Fibroblast of pulmonary artery (primary cell): Measurements from ENCODE around the gene MRPS31.
"Not testable (repeated sequence)": the region's sequence is repeated elsewhere in the genome, so short reads cannot be mapped to it uniquely, and the experiment has no call there.

ENCODE experiments used
- DNase-seq: peaks from one replicate; pipeline ENCODE4 v3.0.0-alpha.2; 2010; ENCODE audit warnings: low read depth
- H3K4me3 ChIP-seq: replicated peaks from 2 replicates; pipeline ENCODE4 v1.5.1; 2011; ENCODE audit warnings: low read depth, mild to moderate bottlenecking, control low read depth, low read length, moderate library complexity
- TF ChIP-seq, protein P1 (sequence below): IDR thresholded peaks from 2 replicates; pipeline ENCODE4 v1.5.1; 2011; ENCODE audit warnings: mild to moderate bottlenecking, control low read depth, low read length, inconsistent platforms; ENCODE audit errors: missing control alignments

The MRPS31 gene

DNA sequence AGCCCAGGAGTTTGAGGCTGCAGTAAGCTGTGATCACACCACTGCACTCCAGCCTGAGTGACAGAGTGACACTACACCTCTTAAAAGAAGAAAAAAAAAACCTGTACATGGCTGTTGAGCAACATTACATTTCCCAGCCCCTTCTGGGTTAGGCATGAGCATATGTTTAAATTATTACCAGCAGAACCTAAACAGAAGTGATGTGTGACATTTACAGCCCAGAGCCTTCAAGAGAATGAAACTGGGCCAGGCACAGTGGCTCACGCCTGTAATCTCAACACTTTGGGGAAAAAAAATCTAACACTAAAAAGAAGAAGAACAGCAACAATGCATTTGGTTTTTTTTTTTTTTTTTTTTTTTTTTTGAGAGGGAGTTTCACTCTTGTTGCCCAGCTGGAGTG, 38.3 kb downstream of the MRPS31 start:
- TF ChIP-seq, protein P1, sequence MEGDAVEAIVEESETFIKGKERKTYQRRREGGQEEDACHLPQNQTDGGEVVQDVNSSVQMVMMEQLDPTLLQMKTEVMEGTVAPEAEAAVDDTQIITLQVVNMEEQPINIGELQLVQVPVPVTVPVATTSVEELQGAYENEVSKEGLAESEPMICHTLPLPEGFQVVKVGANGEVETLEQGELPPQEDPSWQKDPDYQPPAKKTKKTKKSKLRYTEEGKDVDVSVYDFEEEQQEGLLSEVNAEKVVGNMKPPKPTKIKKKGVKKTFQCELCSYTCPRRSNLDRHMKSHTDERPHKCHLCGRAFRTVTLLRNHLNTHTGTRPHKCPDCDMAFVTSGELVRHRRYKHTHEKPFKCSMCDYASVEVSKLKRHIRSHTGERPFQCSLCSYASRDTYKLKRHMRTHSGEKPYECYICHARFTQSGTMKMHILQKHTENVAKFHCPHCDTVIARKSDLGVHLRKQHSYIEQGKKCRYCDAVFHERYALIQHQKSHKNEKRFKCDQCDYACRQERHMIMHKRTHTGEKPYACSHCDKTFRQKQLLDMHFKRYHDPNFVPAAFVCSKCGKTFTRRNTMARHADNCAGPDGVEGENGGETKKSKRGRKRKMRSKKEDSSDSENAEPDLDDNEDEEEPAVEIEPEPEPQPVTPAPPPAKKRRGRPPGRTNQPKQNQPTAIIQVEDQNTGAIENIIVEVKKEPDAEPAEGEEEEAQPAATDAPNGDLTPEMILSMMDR: no peak
- DNase-seq: no peak
- H3K4me3 ChIP-seq: no peak overlapping the region

DNA sequence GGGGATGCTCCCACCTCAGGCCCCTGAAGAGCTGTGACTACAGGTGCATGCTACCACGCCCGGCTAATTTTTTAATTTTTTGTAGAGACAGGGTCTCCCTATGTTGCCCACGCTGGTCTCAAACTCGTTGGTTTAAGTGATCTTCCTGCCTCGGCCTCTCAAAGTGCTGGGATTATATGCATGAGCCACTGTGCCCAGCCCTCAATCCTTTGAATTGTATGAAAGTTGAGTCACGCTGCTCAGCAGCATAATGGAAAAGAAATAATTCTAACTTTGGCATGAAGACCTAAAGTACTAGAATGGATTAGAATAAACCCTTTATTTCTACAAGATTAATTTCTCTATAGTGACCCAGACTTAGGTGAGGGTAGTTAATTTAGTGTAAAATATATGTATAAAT, 42.4 kb downstream of the MRPS31 start:
- DNase-seq: no peak
- H3K4me3 ChIP-seq: no peak overlapping the region
- TF ChIP-seq, protein P1: no peak

DNA sequence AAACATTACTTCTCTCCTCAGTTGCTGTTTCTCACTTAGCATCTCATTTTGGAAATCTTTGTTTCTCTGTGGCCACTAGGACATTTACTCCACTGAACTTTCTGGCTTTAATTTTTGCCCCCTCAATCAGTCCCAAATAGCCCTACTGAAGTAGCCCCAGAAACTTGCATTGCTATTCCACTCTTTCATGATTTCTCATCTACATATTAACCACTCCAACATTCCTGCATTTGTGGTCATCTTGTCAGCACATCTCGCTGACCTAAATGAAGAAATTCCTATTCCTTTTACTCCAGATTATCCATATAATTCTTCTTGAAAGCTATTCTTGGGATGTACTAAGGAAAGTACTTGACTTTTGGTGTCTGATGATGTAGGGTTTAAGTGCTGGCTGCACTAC, 56.6 kb downstream of the MRPS31 start:
- not testable (repeated sequence) for H3K4me3 ChIP-seq, DNase-seq

DNA sequence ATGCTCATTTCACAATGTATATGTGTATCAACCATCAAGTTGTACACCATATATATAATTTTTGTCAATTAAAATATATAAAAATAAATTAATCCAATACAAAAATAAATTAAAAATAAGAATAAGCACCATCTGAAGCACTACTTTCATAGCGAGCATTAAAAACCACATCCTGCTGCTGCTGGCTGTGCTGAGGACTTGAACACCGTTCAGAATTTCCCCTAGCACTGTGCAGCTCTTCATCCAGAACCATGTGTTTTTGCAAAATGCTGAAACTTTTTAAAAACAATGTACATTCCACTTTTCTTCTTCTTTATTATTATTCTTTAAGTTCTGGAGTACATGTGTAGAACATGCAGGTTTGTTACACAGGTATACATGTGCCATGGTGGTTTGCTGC, 64.6 kb downstream of the MRPS31 start:
- no peak overlapping the region for H3K4me3 ChIP-seq
- TF ChIP-seq, protein P1: no peak
- no peak for DNase-seq

DNA sequence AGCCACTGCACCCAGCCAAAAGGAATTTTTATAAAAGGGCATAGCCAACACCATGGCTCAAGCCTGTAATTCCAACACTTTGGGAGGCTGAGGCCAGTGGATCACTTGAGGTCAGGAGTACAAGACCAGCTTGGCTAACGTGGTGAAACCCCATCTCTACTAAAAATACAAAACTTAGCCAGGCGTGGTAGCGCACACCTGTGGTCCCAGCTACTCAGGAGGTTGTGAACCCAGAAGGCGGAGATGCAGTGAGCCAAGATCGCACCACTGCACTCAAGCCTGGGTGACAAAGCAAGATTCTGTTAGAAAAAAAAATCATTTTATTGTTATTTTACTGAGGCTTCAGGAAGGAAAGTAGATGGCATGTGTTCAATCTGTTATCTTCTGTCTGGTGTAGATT, 73.3 kb downstream of the MRPS31 start:
- no peak for DNase-seq
- TF ChIP-seq, protein P1: no peak
- H3K4me3 ChIP-seq: no peak overlapping the region

DNA sequence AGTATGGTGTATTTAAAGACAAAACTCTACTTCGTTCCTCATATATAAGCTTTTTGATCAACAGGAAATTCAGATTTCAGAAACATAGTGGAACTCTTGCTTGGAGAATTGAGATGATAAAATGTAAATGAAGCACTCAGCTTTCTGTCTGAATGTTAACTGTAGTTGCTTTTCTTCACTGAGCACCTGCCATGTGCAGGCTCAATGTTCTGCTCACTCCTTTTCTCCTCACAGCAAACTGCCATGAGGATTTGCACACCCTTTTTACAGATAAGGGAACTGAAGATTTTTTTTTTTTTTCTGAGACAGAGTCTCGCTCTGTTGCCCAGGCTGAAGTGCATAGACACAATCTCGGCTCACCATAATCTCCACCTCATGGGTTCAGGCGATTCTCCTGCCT, 76.6 kb downstream of the MRPS31 start:
- H3K4me3 ChIP-seq: no peak overlapping the region
- no peak for DNase-seq
- TF ChIP-seq, protein P1: no peak

DNA sequence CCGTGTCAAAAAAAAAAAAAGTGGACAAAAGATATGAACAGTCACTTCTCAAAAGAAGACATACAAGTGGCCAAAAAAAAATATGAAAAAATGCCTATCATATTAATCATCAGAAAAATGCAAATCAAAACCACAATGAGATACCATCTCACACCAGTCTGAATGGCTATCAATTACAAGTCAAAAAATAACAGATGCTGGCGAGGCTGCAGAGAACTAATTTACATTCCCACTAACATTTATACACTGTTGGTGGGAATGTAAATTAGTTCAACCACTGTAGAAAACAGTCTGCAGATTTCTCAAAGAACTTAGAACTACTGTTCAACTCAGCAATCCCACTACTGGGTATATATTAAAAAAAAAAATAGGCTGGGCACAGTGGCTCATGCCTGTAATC, 78.0 kb downstream of the MRPS31 start:
- no peak overlapping the region for H3K4me3 ChIP-seq
- TF ChIP-seq, protein P1: no peak
- DNase-seq: no peak

DNA sequence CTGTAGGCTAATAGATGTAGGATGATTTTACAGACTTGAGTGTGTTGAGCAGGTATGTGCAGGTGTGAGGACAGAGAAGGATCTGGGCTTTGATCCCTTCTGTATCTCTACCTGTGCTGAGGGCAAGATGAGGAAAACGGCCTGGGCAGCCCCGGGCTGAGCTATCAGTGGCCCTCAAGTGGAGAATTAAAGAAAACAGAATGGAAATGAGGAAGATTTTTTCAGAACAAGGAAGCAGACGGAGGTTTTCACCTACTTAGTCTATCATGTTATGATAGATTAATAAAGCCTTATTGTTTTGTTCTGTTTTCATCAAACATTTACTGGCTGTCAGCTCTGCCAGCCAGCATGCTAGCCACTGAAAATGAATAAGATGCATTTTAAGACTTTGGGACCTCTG, 82.2 kb downstream of the MRPS31 start:
- TF ChIP-seq, protein P1: no peak
- DNase-seq: no peak
- H3K4me3 ChIP-seq: no peak overlapping the region
